ENCODE results near the gene GTF2F2. TPM values are rescaled to one million over a fixed set of nuclear protein-coding genes. Genes with fewer than 3 reads are reported as not detected.

GTF2F2 gene
- total RNA-seq, 2 experiments from 2014 or later, result 20.1 to 25.1 TPM

GRCh38 chr13:45249662-45250061 lies 129.4 kb downstream of the GTF2F2 start:
- TF ChIP-seq CTCF (conservative IDR thresholded peaks at IDR 0.05; ENCODE audit: low read length) (no peak), EZH2phosphoT487 (IDR thresholded peaks at IDR 0.05; ENCODE audit: borderline replicate concordance, low read depth, low read length) (no peak)
- no peaks in the 10 kb centered on the region for H3K79me2 ChIP-seq (ENCODE audit: insufficient read depth, low read depth, low read length)
- ChIA-PET CTCF (ENCODE audit: unreplicated experiment) (no interaction called here), POLR2A (interaction anchor here (0.5 to 0.9 kb wide), 5 partner anchors 20 to 1046 kb away, joined by 3 to 6 read pairs (median 3); no protein-coding TSS in a partner anchor)
- peaks cover 10% of the 10 kb centered on the region; the same call in 1 of the 2 replicates for H4K20me1 ChIP-seq (ENCODE audit: insufficient read depth, low read length)
- H3K9me2 ChIP-seq (ENCODE audit: insufficient read depth, low read length), result no peaks in the 10 kb centered on the region
- no TSS peak for BruUV-seq (replicated peaks)
- H3K4me2 ChIP-seq (ENCODE audit: low read length), result no peak overlapping the region
- H3K9me3 ChIP-seq (ENCODE audit: low read length), result no peaks in the 10 kb centered on the region
- H3K4me3 ChIP-seq (ENCODE audit: low read depth, low read length, poor library complexity, severe bottlenecking), result no peak overlapping the region
- DNase-seq (ENCODE audit: low spot score), result no peak
- H3K36me3 ChIP-seq (ENCODE audit: insufficient read depth, low read length), result peaks cover 16% of the 10 kb centered on the region
- H3K4me1 ChIP-seq (ENCODE audit: insufficient read depth, low read length, poor library complexity, severe bottlenecking), result no peaks in the 10 kb centered on the region
- no peak overlapping the region for H3K27ac ChIP-seq (ENCODE audit: low read depth, low read length, poor library complexity, severe bottlenecking)
- intact Hi-C loops (cut with micrococcal nuclease; ENCODE audit: unreplicated experiment), result no loop called here
- H2AFZ ChIP-seq (ENCODE audit: low read length), result no peak overlapping the region

GRCh38 chr13:45254396-45254795 lies 134.1 kb downstream of the GTF2F2 start:
- no peaks in the 10 kb centered on the region for H3K9me2 ChIP-seq (ENCODE audit: insufficient read depth, low read length)
- no peaks in the 10 kb centered on the region for H3K9me3 ChIP-seq (ENCODE audit: low read length)
- BruUV-seq (replicated peaks), result no TSS peak
- peaks cover 10% of the 10 kb centered on the region; the same call in 1 of the 2 replicates for H4K20me1 ChIP-seq (ENCODE audit: insufficient read depth, low read length)
- H2AFZ ChIP-seq (ENCODE audit: low read length), result no peak overlapping the region
- no peaks in the 10 kb centered on the region for H3K4me1 ChIP-seq (ENCODE audit: insufficient read depth, low read length, poor library complexity, severe bottlenecking)
- no peaks in the 10 kb centered on the region for H3K79me2 ChIP-seq (ENCODE audit: insufficient read depth, low read depth, low read length)
- no peak for TF ChIP-seq EZH2phosphoT487 (IDR thresholded peaks at IDR 0.05; ENCODE audit: borderline replicate concordance, low read depth, low read length)
- TF ChIP-seq CTCF (conservative IDR thresholded peaks at IDR 0.05; ENCODE audit: low read length), result no peak
- H3K27ac ChIP-seq (ENCODE audit: low read depth, low read length, poor library complexity, severe bottlenecking), result no peak overlapping the region
- peaks cover 16% of the 10 kb centered on the region for H3K36me3 ChIP-seq (ENCODE audit: insufficient read depth, low read length)
- intact Hi-C loops (cut with micrococcal nuclease; ENCODE audit: unreplicated experiment), result no loop called here
- ChIA-PET POLR2A (no interaction called here), CTCF (ENCODE audit: unreplicated experiment) (no interaction called here)
- no peak for DNase-seq (ENCODE audit: low spot score)
- no peak overlapping the region for H3K4me2 ChIP-seq (ENCODE audit: low read length)
- H3K4me3 ChIP-seq (ENCODE audit: low read depth, low read length, poor library complexity, severe bottlenecking), result no peak overlapping the region

- CTCF ChIA-PET (ENCODE audit: unreplicated experiment), result no interaction called here
These were observed 135.1 kb downstream of the GTF2F2 start for GRCh38 chr13:45255247-45255987.

More at GRCh38 chr13:45255247-45255987, 135.1 kb downstream of the GTF2F2 start:
- H3K27ac ChIP-seq (ENCODE audit: low read depth, low read length, poor library complexity, severe bottlenecking), result no peak overlapping the region
- H3K79me2 ChIP-seq (ENCODE audit: insufficient read depth, low read depth, low read length), result no peaks in the 10 kb centered on the region
- H3K4me3 ChIP-seq (ENCODE audit: low read depth, low read length, poor library complexity, severe bottlenecking), result no peak overlapping the region
- POLR2A ChIA-PET, result no interaction called here
- TF ChIP-seq EZH2phosphoT487 (IDR thresholded peaks at IDR 0.05; ENCODE audit: borderline replicate concordance, low read depth, low read length) (no peak), CTCF (conservative IDR thresholded peaks at IDR 0.05; ENCODE audit: low read length) (no peak)
- H3K9me3 ChIP-seq (ENCODE audit: low read length), result no peaks in the 10 kb centered on the region
- DNase-seq (ENCODE audit: low spot score), result no peak
- H3K36me3 ChIP-seq (ENCODE audit: insufficient read depth, low read length), result peaks cover 16% of the 10 kb centered on the region
- no TSS peak for BruUV-seq (replicated peaks)
- H2AFZ ChIP-seq (ENCODE audit: low read length), result no peak overlapping the region
- H4K20me1 ChIP-seq (ENCODE audit: insufficient read depth, low read length), result peaks cover 10% of the 10 kb centered on the region; the same call in 1 of the 2 replicates
- no peaks in the 10 kb centered on the region for H3K9me2 ChIP-seq (ENCODE audit: insufficient read depth, low read length)
- H3K4me2 ChIP-seq (ENCODE audit: low read length), result no peak overlapping the region
- intact Hi-C loops (cut with micrococcal nuclease; ENCODE audit: unreplicated experiment), result no loop called here
- no peaks in the 10 kb centered on the region for H3K4me1 ChIP-seq (ENCODE audit: insufficient read depth, low read length, poor library complexity, severe bottlenecking)
